ENCODE measurements around the gene OCIAD1.
A peak's percentile ranks its signal among the peaks of the same experiment; 100 is the strongest.

Gene OCIAD1

GRCh38 chr4:48891028-48891619, 60.2 kb downstream of the OCIAD1 start:
- no peak for DNase-seq (ENCODE audit: low read depth)

- DNase-seq (ENCODE audit: low read depth) = no peak
Observed at GRCh38 chr4:48896845-48897244, 66.0 kb downstream of the OCIAD1 start.

GRCh38 chr4:48898733-48899431, 68.0 kb downstream of the OCIAD1 start:
- no peak for DNase-seq (ENCODE audit: low read depth)

GRCh38 chr4:48899432-48899749, 68.5 kb downstream of the OCIAD1 start:
- DNase-seq (ENCODE audit: low read depth) = no peak

- DNase-seq (ENCODE audit: low read depth) = peak; percentile 88
Observed at GRCh38 chr4:48899950-48900349, 69.1 kb downstream of the OCIAD1 start.

- DNase-seq (ENCODE audit: low read depth) = no peak
Observed at GRCh38 chr4:48901196-48901595, 70.3 kb downstream of the OCIAD1 start.

- DNase-seq (ENCODE audit: low read depth) = no peak
Observed at GRCh38 chr4:48902266-48902665, 71.4 kb downstream of the OCIAD1 start.

- no peak for DNase-seq (ENCODE audit: low read depth)
Observed at GRCh38 chr4:48904101-48904500, 73.2 kb downstream of the OCIAD1 start.

GRCh38 chr4:48904541-48905142, 73.8 kb downstream of the OCIAD1 start:
- peak; percentile 30 for DNase-seq (ENCODE audit: low read depth)

- DNase-seq (ENCODE audit: low read depth) = peak; percentile 79
Observed at GRCh38 chr4:48905363-48906015, 74.6 kb downstream of the OCIAD1 start.

- DNase-seq (ENCODE audit: low read depth) = peak; percentile 25
Observed at GRCh38 chr4:48906206-48907173, 75.6 kb downstream of the OCIAD1 start, which contains the start of gene OCIAD2. Gene OCIAD2, minus strand, starts transcription at chr4:48906774. Its CDS starts 2,225 bp downstream, at chr4:48904549.

GRCh38 chr4:48907706-48908477, 77.0 kb downstream of the OCIAD1 start:
- DNase-seq (ENCODE audit: low read depth) = no peak

- no peak for DNase-seq (ENCODE audit: low read depth)
Observed at GRCh38 chr4:48908687-48909086, 77.8 kb downstream of the OCIAD1 start.

- peak; percentile 98 for DNase-seq (ENCODE audit: low read depth)
Observed at GRCh38 chr4:48909697-48910096, 78.8 kb downstream of the OCIAD1 start.

GRCh38 chr4:48910511-48910910, 79.6 kb downstream of the OCIAD1 start:
- no peak for DNase-seq (ENCODE audit: low read depth)

All from amniotic epithelial cell (primary cell).